GM19463 (cell line): Measurements from ENCODE around the gene FGL2.
"Not testable (repeated sequence)": the region's sequence is repeated elsewhere in the genome, so short reads cannot be mapped to it uniquely, and the experiment has no call there.

Experiments
- ATAC-seq: cut with Tn5 transposase; IDR thresholded peaks from one replicate; pipeline ENCODE4 v1.9.1; 2021; ENCODE audit warnings: mild to moderate bottlenecking, moderate library complexity; ENCODE audit not compliant: unreplicated experiment

Gene FGL2

DNA sequence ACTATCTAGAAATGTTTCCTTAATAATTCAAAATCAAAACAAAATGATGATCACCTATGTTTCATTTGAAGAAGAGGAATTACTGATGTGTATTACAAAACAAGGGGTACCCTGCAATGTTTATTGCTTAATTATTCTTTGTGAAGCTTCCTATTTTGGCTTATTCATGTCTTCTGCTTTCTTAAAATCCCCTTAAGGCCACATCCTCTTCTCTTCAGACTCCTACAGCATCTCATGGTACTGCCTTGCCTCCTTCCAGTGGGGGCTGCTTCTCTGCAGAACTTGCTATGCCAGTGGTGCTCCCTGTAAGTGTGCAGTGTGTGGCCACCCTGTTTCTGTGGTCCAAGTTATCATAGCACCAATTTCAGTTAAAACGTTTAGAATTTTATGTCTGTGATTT lies 42.2 kb downstream of the FGL2 start:
- ATAC-seq = peak; percentile 65

GRCh38 chr7:77157034-77157433 lies 42.6 kb downstream of the FGL2 start:
- ATAC-seq = peak; percentile 70

DNA sequence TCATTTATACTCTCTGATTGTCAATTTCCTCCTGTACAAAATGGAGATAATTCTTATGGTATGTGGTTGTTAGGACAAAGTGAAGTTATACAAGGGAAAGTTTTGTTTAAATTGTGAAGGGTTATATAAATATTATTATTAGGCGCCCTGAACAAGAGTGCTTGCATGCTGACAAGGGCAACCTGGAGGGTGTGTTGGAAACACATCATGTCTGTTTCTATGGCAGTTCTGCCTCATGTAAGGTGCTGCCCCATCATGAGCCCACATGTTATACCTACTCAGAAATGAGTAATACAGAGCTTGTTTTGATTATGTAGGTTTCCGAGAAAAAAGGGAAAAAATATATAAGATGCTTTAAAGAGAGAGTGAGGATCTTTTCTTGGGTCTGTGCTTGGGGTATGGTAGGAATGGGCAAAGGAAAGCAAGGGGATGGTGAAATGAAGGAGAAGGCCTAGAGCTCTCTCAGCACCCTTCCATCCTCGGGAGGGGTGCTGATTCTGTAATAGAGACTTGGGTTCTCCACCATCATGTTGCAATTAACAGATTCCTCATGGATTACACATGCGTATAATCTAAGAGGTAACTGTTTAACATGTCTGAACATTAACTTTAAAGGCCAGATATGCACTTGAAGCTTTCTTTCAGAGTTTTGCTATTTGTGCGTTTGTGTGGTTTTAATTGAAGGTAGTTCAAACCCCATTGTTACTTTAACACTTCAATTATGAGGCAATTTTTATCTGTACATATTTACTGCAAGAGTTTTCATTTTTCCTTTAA lies 43.8 kb downstream of the FGL2 start:
- not testable (repeated sequence) for ATAC-seq

DNA sequence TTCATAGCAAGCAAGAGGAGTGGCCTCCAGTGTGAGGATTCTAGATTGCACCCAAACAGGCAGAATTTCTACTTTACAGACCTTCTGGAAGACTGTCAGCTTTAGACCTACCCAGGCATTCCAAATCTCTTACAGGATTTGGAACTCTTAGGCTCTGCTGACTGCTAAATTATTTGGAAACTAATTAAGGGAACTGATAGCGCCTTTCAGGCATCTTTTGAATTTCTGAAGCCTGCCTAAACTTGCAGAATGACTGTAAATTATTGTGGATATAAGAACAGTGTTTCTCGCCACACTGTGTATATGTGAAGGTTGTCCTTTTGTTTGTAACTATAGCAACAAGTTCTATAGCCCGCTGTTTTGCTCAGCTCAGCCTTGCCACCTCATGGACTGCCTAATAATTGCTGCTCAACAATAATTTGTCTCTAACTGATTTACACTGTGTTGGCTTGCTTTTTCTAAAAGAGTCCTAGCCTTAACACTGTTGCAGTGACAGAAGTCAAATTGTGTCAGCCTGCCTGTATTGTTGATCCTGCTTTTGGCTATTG lies 44.6 kb downstream of the FGL2 start:
- ATAC-seq = not testable (repeated sequence)

- ATAC-seq = not testable (repeated sequence)
Observed at GRCh38 chr7:77152232-77152631, 47.4 kb downstream of the FGL2 start.
